Measurements from ENCODE around the gene ERG28. TPM values are rescaled to one million over a fixed set of nuclear protein-coding genes. Genes with fewer than 3 reads are reported as not detected.
"Not testable (repeated sequence)": the region's sequence is repeated elsewhere in the genome, so short reads cannot be mapped to it uniquely, and the experiment has no call there.

The ERG28 gene
- total RNA-seq, 1 donor from 2014 or later = 6.8 TPM

DNA sequence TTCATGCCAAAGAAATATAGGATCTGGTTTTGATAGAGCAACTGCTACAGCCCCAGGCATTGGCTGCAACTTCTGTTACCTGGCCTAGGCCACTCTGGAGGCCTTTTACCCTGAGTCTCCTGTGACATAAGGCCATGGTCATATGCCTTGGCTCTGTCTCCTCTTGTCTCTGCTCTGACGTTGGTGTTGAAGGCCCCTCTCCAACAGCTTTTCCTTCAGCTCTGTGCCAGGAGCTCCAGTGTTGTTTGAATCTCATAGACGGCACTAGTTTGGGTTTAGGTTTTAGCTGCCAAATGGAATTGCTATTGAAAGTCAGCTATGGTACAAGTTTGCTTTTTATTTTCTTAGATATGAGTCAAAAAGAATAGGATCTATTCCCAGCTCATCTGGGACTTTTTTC is 41.4 kb upstream of the ERG28 start:
- H3K27ac ChIP-seq (replicated peaks) = peak overlapping the region; percentile 52
- TF ChIP-seq, protein P1, sequence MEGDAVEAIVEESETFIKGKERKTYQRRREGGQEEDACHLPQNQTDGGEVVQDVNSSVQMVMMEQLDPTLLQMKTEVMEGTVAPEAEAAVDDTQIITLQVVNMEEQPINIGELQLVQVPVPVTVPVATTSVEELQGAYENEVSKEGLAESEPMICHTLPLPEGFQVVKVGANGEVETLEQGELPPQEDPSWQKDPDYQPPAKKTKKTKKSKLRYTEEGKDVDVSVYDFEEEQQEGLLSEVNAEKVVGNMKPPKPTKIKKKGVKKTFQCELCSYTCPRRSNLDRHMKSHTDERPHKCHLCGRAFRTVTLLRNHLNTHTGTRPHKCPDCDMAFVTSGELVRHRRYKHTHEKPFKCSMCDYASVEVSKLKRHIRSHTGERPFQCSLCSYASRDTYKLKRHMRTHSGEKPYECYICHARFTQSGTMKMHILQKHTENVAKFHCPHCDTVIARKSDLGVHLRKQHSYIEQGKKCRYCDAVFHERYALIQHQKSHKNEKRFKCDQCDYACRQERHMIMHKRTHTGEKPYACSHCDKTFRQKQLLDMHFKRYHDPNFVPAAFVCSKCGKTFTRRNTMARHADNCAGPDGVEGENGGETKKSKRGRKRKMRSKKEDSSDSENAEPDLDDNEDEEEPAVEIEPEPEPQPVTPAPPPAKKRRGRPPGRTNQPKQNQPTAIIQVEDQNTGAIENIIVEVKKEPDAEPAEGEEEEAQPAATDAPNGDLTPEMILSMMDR (IDR thresholded peaks at IDR 0.05; ENCODE audit: borderline replicate concordance) = no peak
- H3K4me1 ChIP-seq = peaks cover 27% of the 10 kb centered on the region
- no peak overlapping the region for H3K4me3 ChIP-seq
- peaks cover 29% of the 10 kb centered on the region for H3K36me3 ChIP-seq
- no peaks in the 10 kb centered on the region for H3K27me3 ChIP-seq (ENCODE audit: low read depth)
- no peaks in the 10 kb centered on the region for H3K9me3 ChIP-seq (replicated peaks)
- DNase-seq = no peak
- intact Hi-C loops (cut with micrococcal nuclease) = loop anchor here (10.0 kb wide), 1 partner anchor 653 kb away; no protein-coding TSS in a partner anchor

DNA sequence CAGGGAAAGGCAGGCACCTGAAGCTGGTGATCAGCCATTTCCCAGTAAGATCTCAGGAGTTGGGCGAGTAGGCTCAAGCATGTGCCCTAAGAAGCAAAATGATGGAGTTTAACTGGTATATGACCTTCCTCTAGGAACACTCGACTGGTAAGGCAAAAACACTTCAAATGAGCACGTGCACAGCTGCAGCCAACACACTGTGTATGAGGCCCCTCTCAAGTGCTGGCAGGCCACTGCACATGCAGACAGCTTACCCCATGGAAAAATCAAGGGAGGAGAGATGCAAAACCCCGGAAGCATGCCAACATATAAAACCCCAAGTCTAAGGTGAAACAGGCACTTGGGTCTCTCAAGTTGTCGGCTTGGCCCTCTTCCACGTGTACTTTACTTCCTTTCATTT is 39.6 kb upstream of the ERG28 start:
- TF ChIP-seq, protein P1 (IDR thresholded peaks at IDR 0.05; ENCODE audit: borderline replicate concordance) = no peak
- Histone ChIP-seq H3K9me3 (replicated peaks) (peaks cover 2% of the 10 kb centered on the region), H3K4me1 (peaks cover 18% of the 10 kb centered on the region), H3K27ac (replicated peaks) (no peak overlapping the region), H3K27me3 (ENCODE audit: low read depth) (no peaks in the 10 kb centered on the region), H3K36me3 (peaks cover 30% of the 10 kb centered on the region), H3K4me3 (no peak overlapping the region)
- intact Hi-C loops (cut with micrococcal nuclease) = loop anchor here (10.0 kb wide), 1 partner anchor 655 kb away; no protein-coding TSS in a partner anchor
- DNase-seq = no peak

- H3K27ac ChIP-seq (replicated peaks) = no peak overlapping the region
- intact Hi-C loops (cut with micrococcal nuclease) = no loop called here
- H3K27me3 ChIP-seq (ENCODE audit: low read depth) = no peaks in the 10 kb centered on the region
- no peak overlapping the region for H3K4me3 ChIP-seq
- peaks cover 17% of the 10 kb centered on the region for H3K4me1 ChIP-seq
- H3K9me3 ChIP-seq (replicated peaks) = peaks cover 10% of the 10 kb centered on the region
- TF ChIP-seq, protein P1 (IDR thresholded peaks at IDR 0.05; ENCODE audit: borderline replicate concordance) = no peak
- DNase-seq = no peak
- peaks cover 39% of the 10 kb centered on the region for H3K36me3 ChIP-seq
These were observed 38.7 kb upstream of the ERG28 start for GRCh38 chr14:75699331-75699730.

- intact Hi-C loops (cut with micrococcal nuclease) = no loop called here
- TF ChIP-seq, protein P1 (IDR thresholded peaks at IDR 0.05; ENCODE audit: borderline replicate concordance) = no peak
- DNase-seq = no peak
- H3K36me3 ChIP-seq = peaks cover 44% of the 10 kb centered on the region
- H3K27me3 ChIP-seq (ENCODE audit: low read depth) = no peaks in the 10 kb centered on the region
- H3K27ac ChIP-seq (replicated peaks) = no peak overlapping the region
- no peak overlapping the region for H3K4me3 ChIP-seq
- H3K9me3 ChIP-seq (replicated peaks) = peaks cover 10% of the 10 kb centered on the region
- H3K4me1 ChIP-seq = peaks cover 12% of the 10 kb centered on the region
These were observed 37.2 kb upstream of the ERG28 start for GRCh38 chr14:75697918-75698317.

DNA sequence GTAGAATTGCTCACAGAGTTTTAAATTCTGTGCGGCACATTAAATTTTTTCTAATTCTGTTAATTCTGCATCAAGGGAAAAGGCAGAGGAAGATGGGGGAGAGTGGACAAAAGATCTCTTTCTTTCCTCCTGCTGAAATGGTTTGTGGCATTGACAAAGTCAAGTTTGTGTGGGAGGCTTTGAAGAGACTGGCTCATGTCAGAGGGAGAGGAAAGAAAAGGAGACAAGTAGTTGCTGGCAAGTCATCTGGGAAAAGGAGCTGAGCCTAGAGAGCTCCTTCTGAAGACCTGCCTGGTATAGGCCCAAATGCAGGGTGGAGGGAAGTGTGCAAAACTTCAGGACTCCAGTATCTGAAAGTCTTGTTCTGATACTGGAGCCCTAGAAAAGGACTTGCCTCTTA is 36.7 kb upstream of the ERG28 start:
- DNase-seq = no peak
- H3K4me3 ChIP-seq = no peak overlapping the region
- H3K4me1 ChIP-seq = peaks cover 7% of the 10 kb centered on the region
- H3K27me3 ChIP-seq (ENCODE audit: low read depth) = no peaks in the 10 kb centered on the region
- TF ChIP-seq, protein P1 (IDR thresholded peaks at IDR 0.05; ENCODE audit: borderline replicate concordance) = no peak
- peaks cover 10% of the 10 kb centered on the region for H3K9me3 ChIP-seq (replicated peaks)
- intact Hi-C loops (cut with micrococcal nuclease) = no loop called here
- peaks cover 44% of the 10 kb centered on the region for H3K36me3 ChIP-seq
- no peak overlapping the region for H3K27ac ChIP-seq (replicated peaks)

GRCh38 chr14:75695025-75695424 is 34.3 kb upstream of the ERG28 start:
- DNase-seq = not testable (repeated sequence)

More at GRCh38 chr14:75695025-75695424, 34.3 kb upstream of the ERG28 start:
- H3K9me3 ChIP-seq (replicated peaks); H3K27ac ChIP-seq (replicated peaks); intact Hi-C loops (cut with micrococcal nuclease); H3K4me1 ChIP-seq; H3K27me3 ChIP-seq (ENCODE audit: low read depth); H3K4me3 ChIP-seq: not testable (repeated sequence)
- peaks cover 54% of the 10 kb centered on the region for H3K36me3 ChIP-seq

Measured in left ventricle myocardium inferior (tissue), 1 donor.